HCT116 (cell line): ENCODE measurements around the gene TNRC6B. TPM values are rescaled to one million over a fixed set of nuclear protein-coding genes. Genes with fewer than 3 reads are reported as not detected.

ENCODE experiments used
- ATAC-seq: fragments of 200-7000 bp; cut with Tn5 transposase; 2 replicates; pipeline ENCODE4 v1.9.1; 2020; ENCODE audit warnings: mild to moderate bottlenecking, moderate library complexity
- BruUV-seq: library from RNA; stranded (reverse); fragments of 400-500 nt; replicated peaks from 2 replicates; lab custom pipeline; 2021; lab: Mats Ljungman, UMichigan
- CTCF ChIA-PET: fragments of 300-600 bp; sonication (Branson Sonifier 250); formaldehyde crosslinking; loops from one replicate; lab custom pipeline; 2021; ENCODE audit warnings: antibody characterized with exemption; lab: Charles Lee
- POLR2A ChIA-PET: fragments of 300-600, 350-600 bp; sonication (Branson Sonifier 250); formaldehyde crosslinking; loops from one replicate; lab custom pipeline; 2021; ENCODE audit warnings: antibody characterized with exemption; lab: Charles Lee
- RAD21 ChIA-PET, 2 experiments: fragments of 300-600 bp; sonication (Branson Sonifier 250); formaldehyde crosslinking; loops; one replicate each; lab custom pipeline; 2023; ENCODE audit warnings: low total read pairs in 2 of 2; ENCODE audit not compliant: uncharacterized antibody in 2 of 2, unreplicated experiment in 2 of 2, low non-redundant PET in 1 of 2; lab: Charles Lee
- DNase-seq: peaks from one replicate; pipeline ENCODE4 v3.0.0-alpha.2; 2010; ENCODE audit warnings: low read depth, low spot score
- H2AFZ ChIP-seq: fragments of 200-600 bp; shearing (Covaris generic), sonication (generic); 2 replicates; pipeline ENCODE4 v1.6.1; 2017; ENCODE audit warnings: low read depth, mixed run types, mixed read lengths, antibody characterized with exemption, low read length; ENCODE audit not compliant: poor library complexity, severe bottlenecking
- H3K27ac ChIP-seq: 2 replicates; pipeline ENCODE4 v1.5.1; 2012; ENCODE audit warnings: low read depth, low read length
- H3K27me3 ChIP-seq: fragments of 200-600 bp; sonication (generic); 2 replicates; pipeline ENCODE4 v1.6.1; 2016; ENCODE audit warnings: mixed run types, low read length, mixed read lengths; ENCODE audit not compliant: insufficient read depth
- H3K36me3 ChIP-seq, 2 experiments: fragments of 200-500 bp in 1 of 2; fragments of 200-600 bp in 1 of 2; sonication (Bioruptor generic) in 1 of 2; sonication (generic) in 1 of 2; 2 replicates each; pipeline versions ENCODE4 v1.5.1 to v1.6.1; 2014 to 2016; ENCODE audit warnings: low read length in 2 of 2, inconsistent platforms in 1 of 2, mixed read lengths in 1 of 2, mixed run types in 1 of 2; ENCODE audit not compliant: insufficient read depth in 2 of 2, control insufficient read depth in 1 of 2
- H3K4me1 ChIP-seq, 2 experiments: fragments of 200-600 bp in 1 of 2; sonication (generic) in 1 of 2; 2 replicates each; pipeline versions ENCODE4 v1.5.1 to v1.6.1; 2012 to 2017; ENCODE audit warnings: low read length in 2 of 2, inconsistent platforms in 1 of 2, mild to moderate bottlenecking in 1 of 2, mixed read lengths in 1 of 2, mixed run types in 1 of 2, moderate library complexity in 1 of 2; ENCODE audit not compliant: insufficient read depth in 2 of 2, control insufficient read depth in 1 of 2
- H3K4me2 ChIP-seq: fragments of 200-600 bp; sonication (generic); 2 replicates; pipeline ENCODE4 v1.6.1; 2017; ENCODE audit warnings: mixed run types, low read length, mixed read lengths
- H3K4me3 ChIP-seq, 2 experiments: fragments of 200-600 bp in 1 of 2; sonication (generic) in 1 of 2; replicated peaks in 1 of 2; 2 replicates each; pipeline ENCODE4 v1.5.1; 2011 to 2016; ENCODE audit warnings: low read length in 2 of 2, control low read depth in 1 of 2, low read depth in 1 of 2, mild to moderate bottlenecking in 1 of 2, mixed read lengths in 1 of 2, mixed run types in 1 of 2
- H3K79me2 ChIP-seq: fragments of 200-600 bp; sonication (generic); 2 replicates; pipeline ENCODE4 v1.6.1; 2017; ENCODE audit warnings: mild to moderate bottlenecking, mixed run types, low read length, moderate library complexity, mixed read lengths; ENCODE audit not compliant: insufficient read depth
- H3K9ac ChIP-seq: fragments of 200-600 bp; sonication (generic); 2 replicates; pipeline ENCODE4 v1.6.1; 2016; ENCODE audit warnings: low read length, mixed read lengths
- H3K9me2 ChIP-seq: fragments of 200-600 bp; sonication (generic), shearing (Covaris generic); 2 replicates; pipeline ENCODE4 v1.6.1; 2017; ENCODE audit warnings: mixed run types, mild to moderate bottlenecking, moderate library complexity; ENCODE audit not compliant: insufficient read depth
- H3K9me3 ChIP-seq, 2 experiments: fragments of 200-500 bp in 1 of 2; fragments of 200-600 bp in 1 of 2; sonication (Bioruptor generic) in 1 of 2; sonication (generic) in 1 of 2; 2 replicates each; pipeline ENCODE4 v1.6.1; 2014 to 2017; ENCODE audit warnings: low read length in 2 of 2, mixed read lengths in 2 of 2, inconsistent platforms in 1 of 2, low read depth in 1 of 2, mild to moderate bottlenecking in 1 of 2, mixed run types in 1 of 2, moderate library complexity in 1 of 2; ENCODE audit not compliant: control insufficient read depth in 1 of 2, insufficient read depth in 1 of 2
- H4K20me1 ChIP-seq: fragments of 200-600 bp; sonication (generic), shearing (Covaris generic); 2 replicates; pipeline ENCODE4 v1.6.1; 2017; ENCODE audit warnings: mixed run types, mild to moderate bottlenecking, moderate library complexity; ENCODE audit not compliant: insufficient read depth
- CEBPB ChIP-seq: IDR thresholded peaks from 2 replicates; pipeline ENCODE4 v1.6.1; 2012; ENCODE audit warnings: low read depth
- EGR1 ChIP-seq: IDR thresholded peaks from 2 replicates; pipeline ENCODE4 v1.6.1; 2012; ENCODE audit warnings: low read depth
- ELF1 ChIP-seq: IDR thresholded peaks from 2 replicates; pipeline ENCODE4 v1.6.1; 2012; ENCODE audit warnings: low read depth, borderline replicate concordance
- FOSL1 ChIP-seq: IDR thresholded peaks from 2 replicates; pipeline ENCODE4 v1.6.1; 2012; ENCODE audit warnings: low read depth
- POLR2A ChIP-seq: IDR thresholded peaks from 2 replicates; pipeline ENCODE4 v1.7.0; 2011; ENCODE audit warnings: borderline replicate concordance; ENCODE audit not compliant: insufficient read depth, insufficient read length; ENCODE audit errors: extremely low read depth
- POLR2AphosphoS5 ChIP-seq: IDR thresholded peaks from 2 replicates; pipeline ENCODE4 v1.6.1; 2011; ENCODE audit warnings: mild to moderate bottlenecking, low read depth, low read length, moderate library complexity
- RAD21 ChIP-seq: IDR thresholded peaks from 2 replicates; pipeline ENCODE4 v1.6.1; 2012; ENCODE audit warnings: low read depth, mild to moderate bottlenecking
- SP1 ChIP-seq: IDR thresholded peaks from 2 replicates; pipeline ENCODE4 v1.6.1; 2012; ENCODE audit warnings: low read depth
- SRF ChIP-seq: IDR thresholded peaks from 2 replicates; pipeline ENCODE4 v1.6.1; 2012; ENCODE audit warnings: low read depth
- YY1 ChIP-seq: IDR thresholded peaks from 2 replicates; pipeline ENCODE4 v1.6.1; 2011; ENCODE audit warnings: low read length, low read depth, moderate library complexity, mild to moderate bottlenecking; ENCODE audit not compliant: insufficient replicate concordance; ENCODE audit errors: extremely low read depth
- ZFX ChIP-seq: fragments of 450-650 bp; IDR thresholded peaks from 2 replicates; pipeline ENCODE4 v1.6.1; 2017
- ZNF274 ChIP-seq: fragments of 200-500 bp; sonication (Bioruptor generic); IDR thresholded peaks from 2 replicates; pipeline ENCODE4 v1.6.1; 2014; ENCODE audit warnings: mild to moderate bottlenecking, low read depth, low read length, inconsistent platforms
- intact Hi-C: fragments of 100-400 bp; cut with micrococcal nuclease; formaldehyde crosslinking; loops from 2 replicates; pipeline ENCODE4 v1.10.0; 2022
- total RNA-seq: library from RNA; stranded (reverse); gene quantifications from one replicate; pipeline ENCODE4 v1.2.1, GENCODE V29; 2021; ENCODE audit not compliant: unreplicated experiment
- TF ChIP-seq, protein P1 (sequence below), 3 experiments: fragments of 200-600 bp in 1 of 3; sonication (generic) in 1 of 3; IDR thresholded peaks in 2 of 3; conservative IDR thresholded peaks in 1 of 3; 2 replicates each; pipeline ENCODE4 v1.5.1; 2012 to 2017; ENCODE audit warnings: low read depth in 2 of 3, low read length in 2 of 3, antibody characterized with exemption in 1 of 3, borderline replicate concordance in 1 of 3, control low read depth in 1 of 3, mild to moderate bottlenecking in 1 of 3, mixed read lengths in 1 of 3, mixed run types in 1 of 3, moderate library complexity in 1 of 3; ENCODE audit not compliant: insufficient read depth in 1 of 3
- TF ChIP-seq, protein P2 (sequence below): IDR thresholded peaks from 2 replicates; pipeline ENCODE4 v1.6.1; 2012
- TF ChIP-seq, protein P3 (sequence below): IDR thresholded peaks from 2 replicates; pipeline ENCODE4 v1.6.1; 2012; ENCODE audit warnings: low read depth

TNRC6B gene
- total RNA-seq, 1 experiment from 2014 or later, result 29.8 TPM

DNA sequence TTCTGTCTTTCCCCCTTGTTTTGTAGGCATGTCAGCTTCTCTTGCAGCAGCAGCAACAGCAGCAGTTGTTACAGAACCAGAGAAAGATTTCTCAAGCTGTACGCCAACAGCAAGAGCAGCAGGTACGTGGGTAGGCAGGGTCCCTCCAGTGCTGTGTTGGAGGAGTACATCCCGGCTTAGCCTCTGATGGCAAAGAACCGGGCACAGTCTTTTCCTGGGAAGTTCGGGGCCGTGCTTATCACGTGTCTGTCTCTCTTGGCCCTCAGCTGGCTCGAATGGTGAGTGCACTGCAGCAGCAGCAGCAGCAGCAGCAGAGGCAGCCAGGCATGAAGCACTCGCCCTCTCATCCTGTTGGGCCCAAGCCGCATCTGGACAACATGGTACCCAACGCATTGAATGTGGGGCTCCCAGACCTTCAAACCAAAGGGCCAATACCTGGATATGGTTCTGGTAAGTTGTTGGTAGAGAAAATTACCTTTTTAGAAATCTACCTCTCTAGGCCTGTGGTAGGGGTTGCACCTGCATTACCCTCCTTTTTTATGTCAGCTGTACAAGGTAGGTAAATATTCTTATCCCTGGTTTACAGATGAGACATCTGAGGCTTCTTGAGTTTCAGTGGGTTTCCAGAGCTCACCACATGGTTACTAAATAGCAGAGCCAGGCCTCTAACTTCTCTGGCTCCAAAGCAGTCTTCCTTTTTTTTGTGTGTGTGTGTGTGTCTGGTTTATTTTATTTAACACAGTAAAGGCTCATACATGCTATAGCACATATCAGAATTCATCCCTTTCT is 123.4 kb downstream of the TNRC6B start:
- Histone ChIP-seq H3K79me2 (no peaks in the 10 kb centered on the region), H3K4me3 (no peak overlapping the region), H3K9me2 (no peaks in the 10 kb centered on the region), H3K4me1 (peaks cover 10 to 17% of the 10 kb centered on the region in 2 experiments; a peak in 3 of 4 replicates), H3K9me3 (no peaks in the 10 kb centered on the region), H3K27ac (no peak overlapping the region), H4K20me1 (no peaks in the 10 kb centered on the region), H3K27me3 (no peaks in the 10 kb centered on the region), H3K36me3 (peaks cover 0 to 8% of the 10 kb centered on the region in 2 experiments; a peak in 1 of 4 replicates), H2AFZ (no peak overlapping the region), H3K4me2 (no peak overlapping the region), H3K9ac (no peak overlapping the region)
- TF ChIP-seq CEBPB (no peak), SRF (no peak), ZNF274 (no peak), SP1 (no peak), ZFX (no peak), POLR2AphosphoS5 (no peak), ELF1 (no peak), FOSL1 (no peak), RAD21 (no peak), POLR2A (no peak), EGR1 (no peak), YY1 (no peak)
- TF ChIP-seq, protein P1, sequence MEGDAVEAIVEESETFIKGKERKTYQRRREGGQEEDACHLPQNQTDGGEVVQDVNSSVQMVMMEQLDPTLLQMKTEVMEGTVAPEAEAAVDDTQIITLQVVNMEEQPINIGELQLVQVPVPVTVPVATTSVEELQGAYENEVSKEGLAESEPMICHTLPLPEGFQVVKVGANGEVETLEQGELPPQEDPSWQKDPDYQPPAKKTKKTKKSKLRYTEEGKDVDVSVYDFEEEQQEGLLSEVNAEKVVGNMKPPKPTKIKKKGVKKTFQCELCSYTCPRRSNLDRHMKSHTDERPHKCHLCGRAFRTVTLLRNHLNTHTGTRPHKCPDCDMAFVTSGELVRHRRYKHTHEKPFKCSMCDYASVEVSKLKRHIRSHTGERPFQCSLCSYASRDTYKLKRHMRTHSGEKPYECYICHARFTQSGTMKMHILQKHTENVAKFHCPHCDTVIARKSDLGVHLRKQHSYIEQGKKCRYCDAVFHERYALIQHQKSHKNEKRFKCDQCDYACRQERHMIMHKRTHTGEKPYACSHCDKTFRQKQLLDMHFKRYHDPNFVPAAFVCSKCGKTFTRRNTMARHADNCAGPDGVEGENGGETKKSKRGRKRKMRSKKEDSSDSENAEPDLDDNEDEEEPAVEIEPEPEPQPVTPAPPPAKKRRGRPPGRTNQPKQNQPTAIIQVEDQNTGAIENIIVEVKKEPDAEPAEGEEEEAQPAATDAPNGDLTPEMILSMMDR (IDR thresholded peaks at IDR 0.05 in 2 of 3, conservative IDR thresholded peaks at IDR 0.05 in 1 of 3; ENCODE audit: borderline replicate concordance in 1 of 3, insufficient read depth in 1 of 3, low read depth in 2 of 3, low read length in 2 of 3), result no peak
- TF ChIP-seq, protein P2, sequence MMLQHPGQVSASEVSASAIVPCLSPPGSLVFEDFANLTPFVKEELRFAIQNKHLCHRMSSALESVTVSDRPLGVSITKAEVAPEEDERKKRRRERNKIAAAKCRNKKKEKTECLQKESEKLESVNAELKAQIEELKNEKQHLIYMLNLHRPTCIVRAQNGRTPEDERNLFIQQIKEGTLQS, result no peak
- TF ChIP-seq, protein P3, sequence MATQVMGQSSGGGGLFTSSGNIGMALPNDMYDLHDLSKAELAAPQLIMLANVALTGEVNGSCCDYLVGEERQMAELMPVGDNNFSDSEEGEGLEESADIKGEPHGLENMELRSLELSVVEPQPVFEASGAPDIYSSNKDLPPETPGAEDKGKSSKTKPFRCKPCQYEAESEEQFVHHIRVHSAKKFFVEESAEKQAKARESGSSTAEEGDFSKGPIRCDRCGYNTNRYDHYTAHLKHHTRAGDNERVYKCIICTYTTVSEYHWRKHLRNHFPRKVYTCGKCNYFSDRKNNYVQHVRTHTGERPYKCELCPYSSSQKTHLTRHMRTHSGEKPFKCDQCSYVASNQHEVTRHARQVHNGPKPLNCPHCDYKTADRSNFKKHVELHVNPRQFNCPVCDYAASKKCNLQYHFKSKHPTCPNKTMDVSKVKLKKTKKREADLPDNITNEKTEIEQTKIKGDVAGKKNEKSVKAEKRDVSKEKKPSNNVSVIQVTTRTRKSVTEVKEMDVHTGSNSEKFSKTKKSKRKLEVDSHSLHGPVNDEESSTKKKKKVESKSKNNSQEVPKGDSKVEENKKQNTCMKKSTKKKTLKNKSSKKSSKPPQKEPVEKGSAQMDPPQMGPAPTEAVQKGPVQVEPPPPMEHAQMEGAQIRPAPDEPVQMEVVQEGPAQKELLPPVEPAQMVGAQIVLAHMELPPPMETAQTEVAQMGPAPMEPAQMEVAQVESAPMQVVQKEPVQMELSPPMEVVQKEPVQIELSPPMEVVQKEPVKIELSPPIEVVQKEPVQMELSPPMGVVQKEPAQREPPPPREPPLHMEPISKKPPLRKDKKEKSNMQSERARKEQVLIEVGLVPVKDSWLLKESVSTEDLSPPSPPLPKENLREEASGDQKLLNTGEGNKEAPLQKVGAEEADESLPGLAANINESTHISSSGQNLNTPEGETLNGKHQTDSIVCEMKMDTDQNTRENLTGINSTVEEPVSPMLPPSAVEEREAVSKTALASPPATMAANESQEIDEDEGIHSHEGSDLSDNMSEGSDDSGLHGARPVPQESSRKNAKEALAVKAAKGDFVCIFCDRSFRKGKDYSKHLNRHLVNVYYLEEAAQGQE, result no peak
- ATAC-seq (no peak), DNase-seq (no peak)
- BruUV-seq, result no TSS peak
- ChIA-PET RAD21 (no interaction called here), CTCF (no interaction called here), POLR2A (no interaction called here)
- intact Hi-C loops, result no loop called here
